NCI-H524 treated with DMSO at 0.1 percent for 48 hours (cell line): ENCODE data around the gene TBC1D1.

ENCODE experiments used
- DNase-seq: peaks from one replicate; lab custom pipeline; 2025; lab: John Stamatoyannopoulos, UW

The TBC1D1 gene

DNA sequence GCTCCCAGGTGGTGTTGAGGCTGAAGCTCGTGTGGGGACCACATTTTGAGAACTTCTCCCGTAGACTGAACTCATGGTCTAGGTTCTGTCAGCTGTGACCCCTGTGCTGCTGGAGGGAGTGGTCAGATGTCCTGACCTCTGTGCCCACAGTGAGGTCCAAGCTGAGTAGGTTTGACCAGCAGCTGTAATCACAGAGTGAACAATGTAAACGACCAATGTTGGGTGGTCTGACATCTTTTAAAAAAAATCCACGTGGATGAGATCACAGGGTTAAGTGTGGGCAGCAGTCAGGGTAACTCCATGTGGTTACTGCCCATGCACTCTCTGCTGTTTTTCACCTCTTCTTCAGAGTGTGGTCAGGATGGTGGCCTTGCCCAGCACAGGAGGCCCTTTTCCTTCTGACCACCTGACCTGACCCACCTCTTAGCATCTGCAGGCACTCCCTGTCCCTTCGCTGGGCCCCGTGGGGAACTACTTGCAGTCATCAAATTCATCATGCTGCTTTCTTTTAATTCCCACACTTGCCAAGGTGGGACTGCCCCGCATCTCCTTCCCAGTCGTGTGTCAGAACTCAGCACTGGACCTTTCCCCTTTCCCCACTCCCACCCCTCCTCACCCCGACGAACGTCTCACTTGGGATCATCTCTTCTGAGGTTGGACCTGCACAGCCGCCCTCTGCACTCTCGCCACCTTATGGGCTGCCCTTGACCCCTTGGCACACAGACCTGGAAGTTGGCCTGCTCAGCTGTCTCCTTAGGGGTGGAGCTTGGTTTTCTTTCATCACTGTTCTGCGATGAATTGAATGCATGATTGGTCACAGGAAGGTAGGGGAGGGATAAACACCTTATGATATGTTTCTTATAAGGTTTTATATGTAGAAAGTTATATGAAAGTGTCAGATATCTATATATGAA, 189.4 kb downstream of the TBC1D1 start:
- no peak for DNase-seq

DNA sequence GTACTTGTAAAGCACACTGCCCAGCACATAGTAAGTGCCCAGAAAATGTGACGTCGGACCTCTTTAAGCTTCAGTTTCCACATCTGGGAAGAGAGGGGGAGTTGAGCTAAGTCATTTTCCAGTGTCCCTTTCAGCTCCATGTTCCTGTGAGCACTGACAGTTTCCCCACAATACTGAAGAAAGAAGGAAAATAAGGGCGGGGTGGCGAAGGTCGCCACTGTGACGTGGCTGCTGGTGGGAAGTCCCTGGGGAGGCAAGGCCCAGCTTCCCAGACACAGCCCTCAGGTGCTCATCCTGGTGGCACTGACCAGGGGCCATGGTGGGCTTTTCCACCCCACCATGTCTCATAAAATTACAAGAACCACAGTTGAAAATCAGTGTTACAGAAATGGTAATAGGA, 191.1 kb downstream of the TBC1D1 start:
- DNase-seq: no peak

DNA sequence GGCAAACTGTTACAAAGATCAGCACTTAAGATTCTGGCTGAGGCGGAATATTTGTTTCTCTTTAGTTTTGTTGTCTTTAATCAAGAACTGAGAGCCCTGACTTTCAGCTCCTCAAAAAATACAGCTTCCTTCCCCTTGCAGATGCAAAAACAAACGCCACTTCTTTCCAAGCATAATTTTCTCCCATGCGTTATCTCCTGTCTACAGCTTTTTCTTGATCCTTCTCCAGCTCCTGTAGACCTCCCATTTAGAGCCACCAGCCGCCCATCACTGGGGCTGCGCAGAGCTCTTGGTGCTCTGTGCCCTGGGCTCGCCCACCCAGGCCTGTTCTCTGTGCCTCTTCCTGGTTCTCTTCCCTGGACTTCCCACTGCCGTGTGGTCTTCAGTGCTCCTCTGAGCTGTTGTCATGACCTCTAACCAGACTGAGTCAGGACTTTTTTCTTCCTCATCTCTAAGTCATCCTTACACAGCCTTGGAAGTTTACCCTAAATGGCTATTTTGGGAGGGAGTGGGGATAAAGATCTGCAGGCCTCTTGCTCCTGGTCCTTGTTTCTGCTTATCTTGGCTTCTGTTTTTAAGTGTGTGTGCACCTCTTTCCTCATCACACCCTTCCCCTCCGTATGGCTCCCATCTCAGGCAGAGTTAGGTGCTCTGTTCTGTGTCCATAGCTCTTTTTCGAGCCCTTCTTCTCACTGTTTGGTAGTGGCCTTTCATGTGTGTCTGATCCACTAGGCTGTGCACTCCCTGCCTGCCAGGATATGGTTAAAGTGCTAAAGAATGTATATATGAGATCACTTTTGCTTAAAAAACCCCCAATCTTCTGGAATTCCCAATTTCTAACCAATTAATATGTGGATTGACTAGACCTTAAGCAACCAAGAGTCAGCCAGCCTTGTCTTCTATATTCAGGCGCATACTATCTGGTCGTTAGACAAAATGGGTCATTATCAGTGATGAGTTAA, 191.8 kb downstream of the TBC1D1 start:
- no peak for DNase-seq

DNA sequence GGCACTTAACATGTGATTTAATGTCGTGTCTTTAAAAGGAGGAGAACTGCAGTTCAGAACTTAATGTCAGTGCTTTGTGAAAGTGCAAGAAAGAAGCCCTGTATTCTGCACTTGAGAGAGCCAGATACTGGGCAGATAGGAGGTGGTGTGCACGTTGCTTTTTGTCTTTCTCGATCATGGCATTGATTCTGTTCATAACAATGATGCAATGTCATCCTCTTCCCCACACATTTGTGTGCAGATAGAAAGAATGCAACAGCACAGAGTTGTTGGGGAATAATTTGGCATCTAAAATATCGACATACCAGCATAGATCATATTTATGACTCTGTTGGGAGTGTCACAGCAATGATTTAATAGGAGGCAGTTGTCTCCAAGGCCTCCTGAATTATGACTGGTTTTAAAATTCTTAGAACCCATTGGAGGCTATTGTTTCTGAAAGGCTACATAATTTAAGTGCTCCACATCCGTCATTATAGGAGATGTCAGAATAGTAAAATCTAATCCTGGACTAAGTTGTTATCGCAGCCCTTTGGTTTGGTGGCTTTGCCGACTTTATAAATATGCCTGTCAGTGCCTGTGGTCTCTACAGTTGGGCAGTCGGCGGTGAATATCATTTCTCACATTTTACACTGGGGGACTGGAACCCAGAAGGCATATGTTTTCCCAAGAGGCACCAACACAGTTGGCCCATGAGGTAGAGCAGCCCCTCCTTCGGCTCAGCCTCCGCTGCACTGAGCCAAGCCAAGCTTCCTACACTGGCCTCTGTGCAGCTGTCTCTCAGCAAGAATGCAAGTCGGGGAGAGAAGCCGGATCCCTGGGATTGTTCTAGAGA, 194.2 kb downstream of the TBC1D1 start:
- no peak for DNase-seq

- DNase-seq: no peak
Measured at GRCh38 chr4:38085751-38086150, 194.9 kb downstream of the TBC1D1 start.

- DNase-seq: no peak
Measured at GRCh38 chr4:38086151-38086848, 195.4 kb downstream of the TBC1D1 start.

DNA sequence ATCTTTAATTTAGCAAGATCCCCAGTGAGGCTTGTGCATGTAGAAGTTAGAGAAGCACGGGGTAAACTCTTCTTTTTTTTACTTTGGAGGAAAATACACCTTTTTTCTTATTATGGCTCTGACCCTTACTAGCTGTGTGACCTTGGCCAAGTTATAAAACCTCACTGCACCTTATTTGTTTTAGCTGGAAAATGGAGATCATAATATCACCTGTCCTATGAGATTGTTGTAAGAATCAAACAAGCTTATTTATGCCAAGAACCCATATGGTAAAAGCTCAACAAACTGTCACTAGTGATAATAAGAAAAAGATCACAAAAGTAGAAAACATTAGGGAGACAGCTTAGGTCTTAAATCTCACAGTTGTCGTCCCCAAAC, 196.0 kb downstream of the TBC1D1 start:
- DNase-seq: no peak

- no peak for DNase-seq
Measured at GRCh38 chr4:38088321-38088720, 197.4 kb downstream of the TBC1D1 start.

GRCh38 chr4:38089961-38090360, 199.1 kb downstream of the TBC1D1 start:
- DNase-seq: no peak

DNA sequence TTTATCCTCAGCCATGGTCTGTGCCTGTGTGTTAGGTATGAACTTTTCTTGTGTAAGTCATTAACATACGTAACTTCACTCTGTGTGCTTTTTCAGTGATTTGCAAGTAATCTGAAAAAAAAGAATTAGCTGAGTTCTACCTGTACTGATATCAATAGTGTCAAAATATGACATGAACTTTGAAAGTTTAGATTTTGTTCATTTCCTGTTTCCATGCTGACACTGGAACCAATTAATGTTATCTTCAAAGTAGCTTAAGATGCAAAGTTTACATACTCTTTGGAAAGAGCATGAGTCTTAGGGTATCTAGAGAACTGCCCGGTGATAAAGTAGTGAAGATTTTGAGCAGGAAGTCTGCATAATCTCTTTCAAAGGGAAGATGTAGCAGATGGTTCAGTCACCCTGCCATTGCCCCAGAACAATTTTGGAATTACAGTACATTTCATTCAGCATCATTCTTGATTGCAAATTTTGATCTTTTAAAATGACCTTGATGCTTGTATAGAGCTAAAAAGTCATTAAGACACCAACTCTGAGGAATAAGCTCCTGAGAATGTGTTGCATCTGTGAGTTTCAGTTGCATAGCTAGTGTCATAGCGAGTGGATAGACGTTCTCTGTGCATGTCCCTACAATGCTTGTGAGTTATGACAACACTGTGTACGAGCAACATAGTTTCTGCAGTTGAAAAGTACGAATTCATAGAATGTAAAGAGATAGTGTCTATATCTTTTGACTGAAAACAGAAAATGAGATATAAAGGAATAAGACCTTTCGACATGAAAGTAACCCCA, 199.8 kb downstream of the TBC1D1 start:
- DNase-seq: no peak

- DNase-seq: no peak
Measured at GRCh38 chr4:38091636-38092035, 200.8 kb downstream of the TBC1D1 start.

GRCh38 chr4:38092701-38093100, 201.8 kb downstream of the TBC1D1 start:
- DNase-seq: no peak

- peak; percentile 73 for DNase-seq
Measured at GRCh38 chr4:38094419-38094818, 203.5 kb downstream of the TBC1D1 start.

GRCh38 chr4:38095691-38096090, 204.8 kb downstream of the TBC1D1 start:
- no peak for DNase-seq

DNA sequence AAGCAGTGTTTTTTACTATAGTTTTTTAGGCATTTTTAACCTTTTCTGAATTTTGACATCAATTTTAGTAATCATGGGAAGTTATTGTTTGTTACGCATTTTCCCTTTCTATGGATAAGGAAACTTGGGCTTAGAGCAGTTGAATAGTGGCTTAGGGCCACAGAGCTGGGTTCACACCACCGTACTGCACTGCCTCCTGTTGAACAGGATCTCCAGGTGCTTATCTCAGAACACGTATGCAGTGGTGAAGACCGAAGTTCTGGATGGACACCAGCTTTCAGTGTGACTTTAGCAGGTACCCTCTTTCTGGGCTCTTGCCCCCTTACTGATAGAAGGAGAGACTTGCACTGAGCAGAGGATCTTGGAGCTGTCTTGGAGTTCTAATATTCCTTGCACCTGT, 206.9 kb downstream of the TBC1D1 start:
- no peak for DNase-seq

GRCh38 chr4:38099020-38099600, 208.2 kb downstream of the TBC1D1 start:
- no peak for DNase-seq

DNA sequence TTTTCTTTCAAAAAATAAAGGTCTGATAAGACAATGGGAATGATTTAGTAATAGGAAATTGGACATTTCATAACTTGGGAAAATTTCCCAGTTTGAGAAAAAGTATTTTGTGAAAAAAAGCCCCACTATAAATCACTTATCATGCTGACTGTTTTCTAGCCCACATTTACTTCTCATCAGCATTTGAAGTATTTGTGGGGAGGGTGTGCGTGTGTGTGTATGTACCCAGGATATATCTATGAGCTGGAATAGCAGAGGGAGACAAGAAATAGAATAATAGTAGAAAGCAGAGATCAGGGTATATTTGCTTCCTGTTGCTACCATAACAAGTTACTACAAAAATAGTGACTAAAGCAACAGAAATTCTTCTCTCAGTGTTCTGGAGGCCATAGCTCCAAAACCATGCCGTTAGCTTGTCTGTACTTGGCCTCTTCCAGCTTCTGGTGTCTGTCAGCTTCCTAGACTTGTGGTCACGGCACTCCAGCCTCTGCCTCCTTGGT, 209.1 kb downstream of the TBC1D1 start:
- DNase-seq: no peak

- DNase-seq: no peak
Measured at GRCh38 chr4:38100474-38101255, 209.8 kb downstream of the TBC1D1 start.

DNA sequence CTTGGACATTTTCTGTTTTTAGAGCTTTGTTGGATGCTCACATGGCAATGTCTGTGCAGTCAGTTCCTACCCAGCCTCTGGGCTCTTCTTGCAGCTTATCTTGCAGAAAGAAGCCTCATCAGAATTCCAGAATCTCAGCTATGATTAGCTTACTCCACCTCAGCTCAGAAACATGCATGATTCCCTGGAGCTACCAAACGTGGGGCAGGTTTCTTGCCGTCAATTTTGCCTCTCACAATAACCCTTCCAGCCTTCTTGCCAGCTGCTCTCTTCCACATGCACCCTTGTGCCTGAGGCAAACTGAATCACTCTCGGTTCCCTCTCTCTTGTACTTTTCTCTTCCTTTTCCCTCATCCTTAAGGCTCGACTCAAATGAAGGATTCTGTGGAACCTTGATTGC, 210.7 kb downstream of the TBC1D1 start:
- DNase-seq: no peak
